K562 (cell line): ENCODE measurements around the gene GGPS1. TPM values are rescaled to one million over a fixed set of nuclear protein-coding genes. Genes with fewer than 3 reads are reported as not detected.
A peak's percentile ranks its signal among the peaks of the same experiment; 100 is the strongest.

Experiments used
- ATAC-seq: fragments of 200-7000 bp; cut with Tn5 transposase; 3 replicates; pipeline ENCODE4 v1.9.1; 2020; ENCODE audit warnings: moderate library complexity
- BruUV-seq: library from RNA; stranded (reverse); fragments of 400-500 nt; replicated peaks from 2 replicates; lab custom pipeline; 2021; lab: Mats Ljungman, UMichigan
- CTCF ChIA-PET: fragments of 300-600 bp; formaldehyde crosslinking; extraction: SDS; loops from one replicate; lab custom pipeline; 2021; ENCODE audit warnings: low intra/inter-chr PET ratio; lab: Yijun Ruan, JAX
- POLR2A ChIA-PET: fragments of 300-600, 350-650 bp; sonication (Branson Sonifier 250); formaldehyde crosslinking; extraction: SDS; loops from one replicate; lab custom pipeline; 2021; ENCODE audit warnings: antibody characterized with exemption, inconsistent platforms; lab: Yijun Ruan, JAX
- DNase-seq, 4 experiments: peaks; one replicate each; pipeline versions ENCODE4 v3.0.0 to v3.0.0-alpha.2; 2011 to 2018; ENCODE audit warnings: low spot score in 3 of 4, mixed read lengths in 3 of 4; ENCODE audit errors: extremely low read depth in 1 of 4
- FAIRE-seq: peaks from 2 replicates; lab custom pipeline; 2011; peaks lifted over from hg19 to GRCh38; lab: Jason Lieb, UNC
- H2AFZ ChIP-seq: 2 replicates; pipeline ENCODE4 v1.6.0; 2011; ENCODE audit warnings: low read depth, low read length, control low read depth, inconsistent platforms
- H3K27ac ChIP-seq: fragments of 200-600 bp; 3 replicates; pipeline ENCODE4 v1.8.0; 2011; ENCODE audit warnings: low read depth, mild to moderate bottlenecking, control low read depth, inconsistent platforms, low read length, moderate library complexity, mixed read lengths; ENCODE audit errors: extremely low read depth
- H3K27me3 ChIP-seq, 2 experiments: fragments of 300-600 bp in 1 of 2; 2 replicates in 1 of 2; 3 replicates in 1 of 2; pipeline versions ENCODE4 v1.6.0 to v1.8.0; 2011; ENCODE audit warnings: inconsistent platforms in 2 of 2, low read length in 2 of 2, mild to moderate bottlenecking in 1 of 2, mixed read lengths in 1 of 2, moderate library complexity in 1 of 2; ENCODE audit not compliant: control insufficient read depth in 2 of 2, insufficient read depth in 2 of 2
- H3K36me3 ChIP-seq: fragments of 300-600 bp; 3 replicates; pipeline ENCODE4 v1.8.0; 2011; ENCODE audit warnings: mild to moderate bottlenecking, low read length, inconsistent platforms; ENCODE audit not compliant: control insufficient read depth, insufficient read depth
- H3K4me1 ChIP-seq, 2 experiments: fragments of 200-600 bp in 1 of 2; replicated peaks in 1 of 2; 2 replicates in 1 of 2; 3 replicates in 1 of 2; pipeline versions ENCODE4 v1.5.1 to v1.8.0; 2011; ENCODE audit warnings: inconsistent platforms in 2 of 2, low read length in 2 of 2, mild to moderate bottlenecking in 1 of 2, mixed read lengths in 1 of 2, moderate library complexity in 1 of 2; ENCODE audit not compliant: control insufficient read depth in 2 of 2, insufficient read depth in 2 of 2
- H3K4me2 ChIP-seq: 2 replicates; pipeline ENCODE4 v1.6.1; 2011; ENCODE audit warnings: low read length, control low read depth, inconsistent platforms, mixed read lengths; ENCODE audit not compliant: insufficient read depth
- H3K4me3 ChIP-seq: fragments of 200-600 bp; sonication (generic), shearing (Covaris generic); 2 replicates; pipeline ENCODE4 v1.5.1; 2016; ENCODE audit warnings: control low read depth, inconsistent platforms
- H3K79me2 ChIP-seq: fragments of 200-600 bp; 3 replicates; pipeline ENCODE4 v1.8.0; 2011; ENCODE audit warnings: low read length, inconsistent platforms; ENCODE audit not compliant: control insufficient read depth, insufficient read depth
- H3K9ac ChIP-seq, 2 experiments: 2 replicates each; pipeline versions ENCODE4 v1.6.0 to v1.6.1; 2011; ENCODE audit warnings: low read depth in 2 of 2, low read length in 2 of 2, control low read depth in 1 of 2, inconsistent platforms in 1 of 2, mild to moderate bottlenecking in 1 of 2, mixed read lengths in 1 of 2; ENCODE audit not compliant: insufficient read depth in 1 of 2
- H3K9me1 ChIP-seq: one replicate; pipeline ENCODE4 v1.6.0; 2011; ENCODE audit warnings: inconsistent platforms, mild to moderate bottlenecking, low read length, moderate library complexity; ENCODE audit not compliant: control insufficient read depth, insufficient read depth
- H3K9me3 ChIP-seq: replicated peaks from 2 replicates; pipeline ENCODE4 v1.5.1; 2011; ENCODE audit warnings: low read depth, low read length, inconsistent platforms; ENCODE audit not compliant: control insufficient read depth, insufficient read depth
- H4K20me1 ChIP-seq: replicated peaks from 2 replicates; pipeline ENCODE4 v1.6.1; 2011; ENCODE audit warnings: low read length, inconsistent platforms, mixed read lengths; ENCODE audit not compliant: control insufficient read depth, insufficient read depth
- ARHGAP35 ChIP-seq: fragments of 450-650 bp; IDR thresholded peaks from 2 replicates; pipeline ENCODE4 v1.6.1; 2018; ENCODE audit not compliant: partially characterized antibody
- ATF2 ChIP-seq: sonication (generic); formaldehyde crosslinking; IDR thresholded peaks from 2 replicates; pipeline ENCODE4 v1.8.1; 2022; ENCODE audit warnings: missing genetic modification reagents
- E2F4 ChIP-seq: sonication (generic); formaldehyde crosslinking; IDR thresholded peaks from 2 replicates; pipeline ENCODE4 v1.8.0; 2022; ENCODE audit warnings: mild to moderate bottlenecking, low read depth, missing genetic modification reagents
- FIP1L1 ChIP-seq: fragments of 200-400 bp; formaldehyde crosslinking; IDR thresholded peaks from 2 replicates; pipeline ENCODE4 v1.6.1; 2018; ENCODE audit warnings: mild to moderate bottlenecking, low read depth, low read length; ENCODE audit not compliant: poor library complexity, severe bottlenecking
- HDAC8 ChIP-seq: fragments of 450-650 bp; IDR thresholded peaks from 2 replicates; pipeline ENCODE4 v1.6.1; 2016; ENCODE audit warnings: mild to moderate bottlenecking, missing genetic modification characterization, moderate library complexity, missing compliant biosample characterization
- ILK ChIP-seq: fragments of 450-650 bp; IDR thresholded peaks from 2 replicates; pipeline ENCODE4 v1.6.1; 2016; ENCODE audit warnings: missing genetic modification characterization, low read depth, mild to moderate bottlenecking, missing compliant biosample characterization, moderate library complexity, borderline replicate concordance
- KDM4B ChIP-seq, 2 experiments: fragments of 450-650 bp in 1 of 2; sonication (generic) in 1 of 2; IDR thresholded peaks; 2 replicates each; pipeline ENCODE4 v1.6.1; 2016 to 2017; ENCODE audit warnings: borderline replicate concordance in 2 of 2, antibody characterized with exemption in 1 of 2, low read depth in 1 of 2, mild to moderate bottlenecking in 1 of 2
- MAFF ChIP-seq: IDR thresholded peaks from 2 replicates; pipeline ENCODE4 v1.6.1; 2012; ENCODE audit warnings: low read length, improper control_type of control experiment
- NR4A1 ChIP-seq, 2 experiments: fragments of 250-450 bp in 1 of 2; fragments of 450-650 bp in 1 of 2; sonication (Bioruptor Pico) in 1 of 2; IDR thresholded peaks; 2 replicates each; pipeline versions ENCODE4 v1.4.0 to v1.6.1; 2016 to 2020; ENCODE audit warnings: mild to moderate bottlenecking in 2 of 2, missing compliant biosample characterization in 1 of 2, missing genetic modification characterization in 1 of 2, moderate library complexity in 1 of 2
- POLR2B ChIP-seq: fragments of 450-650 bp; IDR thresholded peaks from 2 replicates; pipeline ENCODE4 v1.6.1; 2018; ENCODE audit warnings: low read depth; ENCODE audit not compliant: partially characterized antibody
- PRMT5 ChIP-seq: sonication (generic); formaldehyde crosslinking; IDR thresholded peaks from 2 replicates; pipeline ENCODE4 v1.5.0; 2020; ENCODE audit warnings: missing genetic modification reagents
- RBM25 ChIP-seq: fragments of 200-400 bp; formaldehyde crosslinking; IDR thresholded peaks from 2 replicates; pipeline ENCODE4 v1.6.1; 2018; ENCODE audit warnings: low read length, low read depth, moderate library complexity; ENCODE audit not compliant: severe bottlenecking
- RCOR1 ChIP-seq, 2 experiments: IDR thresholded peaks; 2 replicates each; pipeline ENCODE4 v1.6.1; 2012; ENCODE audit warnings: low read depth in 2 of 2, low read length in 2 of 2, borderline replicate concordance in 1 of 2, improper control_type of control experiment in 1 of 2
- SP1 ChIP-seq: sonication (generic); formaldehyde crosslinking; IDR thresholded peaks from 2 replicates; pipeline ENCODE4 v1.8.1; 2022; ENCODE audit warnings: mild to moderate bottlenecking, missing genetic modification reagents
- ZNF311 ChIP-seq: fragments of 250-450 bp; sonication (Bioruptor Pico); IDR thresholded peaks from 2 replicates; pipeline ENCODE4 v1.4.0; 2020; ENCODE audit warnings: mild to moderate bottlenecking, moderate library complexity
- ZNF57 ChIP-seq: fragments of 450-650 bp; formaldehyde crosslinking; IDR thresholded peaks from 2 replicates; pipeline ENCODE4 v1.4.0; 2020; ENCODE audit warnings: mild to moderate bottlenecking, moderate library complexity
- ZNF586 ChIP-seq: fragments of 450-650 bp; formaldehyde crosslinking; conservative IDR thresholded peaks from 2 replicates; pipeline ENCODE4 v1.4.0; 2020; ENCODE audit warnings: mild to moderate bottlenecking, moderate library complexity
- WGBS: fragments of 100-300 bp; shearing (Covaris generic); methylation state at CpG from one replicate; pipeline ENCODE4 v1.1.6; 2016; ENCODE audit warnings: low coverage, mixed read lengths; ENCODE audit not compliant: insufficient coverage; ENCODE audit errors: missing lambda C conversion rate; 5-methylcytosine and 5-hydroxymethylcytosine counted together
- in situ Hi-C: fragments of 300-500 bp; cut with MboI; formaldehyde crosslinking; loops from 4 replicates; pipeline ENCODE4 v1.15.0; 2018; ENCODE audit warnings: inconsistent platforms, mixed read lengths
- intact Hi-C: fragments of 100-400 bp; cut with micrococcal nuclease; formaldehyde crosslinking; loops from 2 replicates; pipeline ENCODE4 v1.14.2; 2022
- polyA plus RNA-seq, 8 experiments: library from polyadenylated mRNA; depleted of rRNA in 4 of 8; stranded (reverse) in 5 of 8; unstranded in 3 of 8; fragments of >200 nt; fragmentation: Nextera tagmentation in 2 of 8; fragmentation: Illumina TruSeq in 1 of 8; extraction: Ambion mirVana in 2 of 8; extraction: Trizol in 1 of 8; gene quantifications; 2 replicates each; pipeline versions ENCODE4 v1.2.1 to v1.2.3, GENCODE V29; 2011 to 2014; ENCODE audit warnings: inconsistent platforms in 1 of 8, missing spikeins in 1 of 8
- total RNA-seq, 7 experiments: library from RNA; depleted of rRNA in 6 of 7; stranded (reverse); fragments of >200 nt in 6 of 7; fragmentation: Illumina TruSeq in 2 of 7; extraction: Trizol in 2 of 7; gene quantifications; 2 replicates each; pipeline versions ENCODE4 v1.2.1 to v1.2.3, GENCODE V29; 2011 to 2021; ENCODE audit warnings: low replicate concordance in 1 of 7
- TF ChIP-seq, protein P1 (sequence below): fragments of 250-450 bp; sonication (Bioruptor Pico); IDR thresholded peaks from 2 replicates; pipeline ENCODE4 v1.8.0; 2021; ENCODE audit warnings: moderate library complexity, mild to moderate bottlenecking, inconsistent platforms

GGPS1 gene
- total and polyA plus RNA-seq, 9 of the 15 experiments (the other 6 are each of a cell fraction or from before 2014, with no cell fraction given), result 18.8 to 104 (median 56.3) TPM

GRCh38 chr1:235326719-235327558, 1.4 kb upstream of the GGPS1 start:
- Histone ChIP-seq H3K27ac (peak overlapping the region; percentile 83), H3K27me3 (no peaks in the 10 kb centered on the region), H4K20me1 (no peaks in the 10 kb centered on the region; the same call in 1 of the 2 replicates), H3K4me1 (peaks cover 9 to 13% of the 10 kb centered on the region in 2 experiments; a peak in 3 of 5 replicates), H3K9me3 (no peaks in the 10 kb centered on the region), H3K4me2 (peak overlapping the region; percentile 94), H3K36me3 (peaks cover 32% of the 10 kb centered on the region; the same call in 2 of the 3 replicates), H2AFZ (peak overlapping the region; percentile 65), H3K4me3 (peak overlapping the region; percentile 82), H3K9ac (peak overlapping the region; percentile 84 to 98), H3K79me2 (peaks cover 92% of the 10 kb centered on the region), H3K9me1 (no peaks in the 10 kb centered on the region)
- DNase-seq, result peak; percentile 58 to 78 (median 72)
- no TSS peak for BruUV-seq
- POLR2A ChIA-PET, result interaction anchor here (0.6 to 5.0 kb wide), 2 partner anchors 11 to 170 kb away, joined by 3 to 38 read pairs; no protein-coding TSS in a partner anchor
- intact Hi-C loops, result no loop called here
- in situ Hi-C loops, result no loop called here
- WGBS, result under 1% methylated on average over 66 of the region's 78 CpGs
- CTCF ChIA-PET, result no interaction called here
- ATAC-seq, result peak; percentile 12
- FAIRE-seq, result peak; percentile 52
- TF ChIP-seq ATF2 (no peak), PRMT5 (CRISPR knock-in tag) (no peak), MAFF (no peak), NR4A1 (CRISPR knock-in tag; IDR thresholded peaks at IDR 0.05) (no peak), NR4A1 (tag; IDR thresholded peaks at IDR 0.05) (no peak), HDAC8 (tag) (no peak), SP1 (CRISPR knock-in tag) (no peak), ILK (no peak), E2F4 (CRISPR knock-in tag) (no peak), ZNF586 (no peak), ZNF57 (CRISPR knock-in tag) (no peak), POLR2B (no peak), RBM25 (no peak), ARHGAP35 (no peak), ZNF311 (CRISPR knock-in tag) (no peak), RCOR1 (IDR thresholded peaks at IDR 0.05; ENCODE audit: borderline replicate concordance in 1 of 2, low read depth in 2 of 2, low read length in 2 of 2) (no peak), FIP1L1 (no peak), KDM4B (IDR thresholded peaks at IDR 0.05; ENCODE audit: borderline replicate concordance in 2 of 2, low read depth in 1 of 2) (0 out of 4 replicates have a peak, but pooled peaks of 1 of the 2 experiments have one; percentile 40)
- TF ChIP-seq, protein P1, sequence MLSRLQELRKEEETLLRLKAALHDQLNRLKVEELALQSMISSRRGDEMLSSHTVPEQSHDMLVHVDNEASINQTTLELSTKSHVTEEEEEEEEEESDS (CRISPR knock-in tag), result no peak
